GM03348 (cell line): ENCODE data around the gene MRPL9.
"Not testable (repeated sequence)": the region's sequence is repeated elsewhere in the genome, so short reads cannot be mapped to it uniquely, and the experiment has no call there.

Experiments
- DNase-seq: peaks from one replicate; pipeline ENCODE4 v3.0.0; 2012; ENCODE audit warnings: low spot score

Gene MRPL9

DNA sequence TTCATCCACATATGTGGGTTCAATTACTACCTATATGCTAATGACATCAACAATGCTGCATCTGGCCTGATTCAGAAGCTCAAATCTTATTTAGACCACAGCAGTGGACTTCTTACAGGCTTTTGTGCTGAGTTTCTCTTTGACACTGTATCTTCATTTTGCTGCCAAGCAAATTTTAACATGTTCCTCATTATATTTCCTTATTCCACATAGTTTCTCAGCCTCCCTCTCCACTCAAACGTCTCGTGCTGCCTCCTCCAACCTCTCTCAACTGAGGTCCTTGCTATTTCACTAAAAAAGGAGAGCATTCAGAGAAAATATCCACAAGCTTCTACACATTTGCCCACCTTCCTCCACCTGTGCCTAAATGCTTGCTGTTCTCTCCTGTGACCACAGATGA is 20.5 kb upstream of the MRPL9 start:
- no peak for DNase-seq

DNA sequence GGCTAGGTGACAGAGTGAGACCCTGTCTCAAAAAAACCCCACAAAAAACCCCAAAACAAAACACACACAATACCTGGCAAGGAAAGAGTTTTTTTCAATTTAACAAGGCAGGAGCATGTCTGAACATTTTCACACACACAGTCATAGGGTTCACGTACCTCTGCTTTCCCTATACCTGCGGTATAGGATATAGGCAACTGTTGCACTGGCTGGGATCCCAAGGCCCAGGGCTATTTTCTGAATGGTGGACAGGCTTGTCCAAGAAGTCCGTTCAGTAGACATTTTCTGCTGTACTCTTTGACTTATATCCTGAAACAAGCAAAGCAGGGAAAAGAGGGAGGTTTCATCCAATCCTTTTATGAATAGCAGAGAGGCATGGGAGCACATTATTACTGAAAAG is 19.4 kb upstream of the MRPL9 start:
- DNase-seq, result no peak

DNA sequence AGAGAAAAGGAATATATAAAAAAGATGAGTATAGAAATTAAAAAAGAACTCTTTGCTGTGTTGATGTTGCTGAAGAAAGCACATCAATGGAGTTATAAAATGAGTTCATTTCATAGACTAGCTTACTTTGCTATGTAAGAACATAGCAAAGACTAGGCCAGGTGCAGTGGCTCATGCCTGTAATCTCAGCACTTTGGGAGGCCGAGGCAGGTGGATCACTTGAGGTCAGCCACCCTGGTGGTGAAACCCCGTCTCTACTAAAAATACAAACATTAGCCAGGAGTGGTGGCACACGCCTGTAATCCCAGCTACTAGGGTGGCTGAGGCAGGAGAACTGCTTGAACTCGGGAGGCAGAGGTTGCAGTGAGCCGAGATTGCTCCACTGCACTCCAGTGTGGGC is 18.7 kb upstream of the MRPL9 start:
- not testable (repeated sequence) for DNase-seq

DNA sequence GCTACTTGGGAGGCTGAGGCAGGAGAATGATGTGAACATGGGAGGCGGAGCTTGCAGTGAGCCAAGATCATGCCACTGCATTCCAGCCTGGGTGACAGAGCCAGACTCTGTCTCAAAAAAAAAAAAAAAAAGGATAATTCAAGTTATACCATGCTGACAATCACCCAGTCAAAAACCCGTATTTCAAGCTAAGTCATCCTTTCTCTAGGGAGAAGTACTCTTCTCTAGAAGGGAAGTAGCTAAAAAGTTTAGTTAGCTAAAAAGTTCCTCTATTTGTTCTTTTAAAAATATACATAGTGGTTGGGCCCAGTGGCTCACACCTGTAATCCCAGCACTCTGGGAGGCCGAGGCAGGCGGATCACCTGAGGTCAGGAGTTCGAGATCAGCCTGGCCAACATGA is 17.4 kb upstream of the MRPL9 start:
- DNase-seq, result not testable (repeated sequence)

DNA sequence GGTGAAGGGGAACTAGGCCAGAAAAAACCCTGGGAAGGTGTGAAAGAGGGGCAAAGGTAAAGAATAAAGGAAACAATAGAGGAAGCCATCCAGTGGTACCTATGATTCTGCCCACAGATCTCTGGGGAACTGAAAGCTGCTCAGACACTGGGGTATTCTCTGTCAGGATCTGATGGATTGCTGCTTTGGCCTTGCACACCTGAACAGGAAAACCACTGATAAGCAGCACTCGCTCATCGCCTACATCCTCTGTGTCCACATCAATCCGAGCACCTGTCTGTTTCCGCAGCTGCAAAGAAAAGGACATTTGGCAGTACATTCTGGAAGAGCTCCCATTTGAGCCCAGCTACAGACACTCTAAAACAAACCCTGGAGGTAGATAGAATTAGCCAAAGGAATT is 16.6 kb upstream of the MRPL9 start:
- no peak for DNase-seq

DNA sequence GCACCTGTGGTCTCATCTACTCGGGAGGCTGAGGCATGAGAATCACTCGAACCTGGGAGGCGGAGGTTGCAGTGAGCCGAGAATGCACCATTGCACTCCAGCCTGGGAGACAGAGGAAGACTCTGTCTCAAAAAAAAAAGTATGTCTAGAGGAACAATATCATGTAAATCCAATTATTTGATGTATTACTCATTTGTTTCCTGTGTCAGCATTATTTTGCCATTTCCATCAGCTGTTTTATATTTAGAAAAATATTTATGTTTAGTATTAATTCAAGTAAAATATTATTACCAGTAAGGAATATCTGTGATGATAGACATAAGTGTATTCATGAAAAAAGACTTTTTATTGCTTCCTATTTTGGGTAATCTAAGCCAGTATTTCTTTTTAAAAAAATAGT is 14.0 kb upstream of the MRPL9 start:
- DNase-seq, result no peak

DNA sequence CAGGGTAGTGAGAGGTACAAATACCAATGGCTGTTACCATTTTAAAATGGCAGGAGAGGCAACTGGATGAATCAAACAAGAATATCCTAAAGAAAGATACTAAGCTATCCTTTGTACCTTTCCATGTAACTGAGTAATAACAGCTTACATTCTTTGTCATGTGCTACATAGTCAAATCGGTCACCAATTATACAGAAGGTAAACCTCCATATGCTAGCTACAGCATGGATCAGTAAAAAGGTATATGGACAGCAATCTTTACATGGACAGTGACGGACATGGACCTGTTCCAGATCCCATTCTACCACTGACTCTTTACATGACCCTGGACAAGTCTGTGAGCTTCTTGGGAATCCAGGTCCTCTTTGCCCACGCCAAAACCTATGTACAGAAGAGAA is 13.4 kb upstream of the MRPL9 start:
- DNase-seq, result no peak

DNA sequence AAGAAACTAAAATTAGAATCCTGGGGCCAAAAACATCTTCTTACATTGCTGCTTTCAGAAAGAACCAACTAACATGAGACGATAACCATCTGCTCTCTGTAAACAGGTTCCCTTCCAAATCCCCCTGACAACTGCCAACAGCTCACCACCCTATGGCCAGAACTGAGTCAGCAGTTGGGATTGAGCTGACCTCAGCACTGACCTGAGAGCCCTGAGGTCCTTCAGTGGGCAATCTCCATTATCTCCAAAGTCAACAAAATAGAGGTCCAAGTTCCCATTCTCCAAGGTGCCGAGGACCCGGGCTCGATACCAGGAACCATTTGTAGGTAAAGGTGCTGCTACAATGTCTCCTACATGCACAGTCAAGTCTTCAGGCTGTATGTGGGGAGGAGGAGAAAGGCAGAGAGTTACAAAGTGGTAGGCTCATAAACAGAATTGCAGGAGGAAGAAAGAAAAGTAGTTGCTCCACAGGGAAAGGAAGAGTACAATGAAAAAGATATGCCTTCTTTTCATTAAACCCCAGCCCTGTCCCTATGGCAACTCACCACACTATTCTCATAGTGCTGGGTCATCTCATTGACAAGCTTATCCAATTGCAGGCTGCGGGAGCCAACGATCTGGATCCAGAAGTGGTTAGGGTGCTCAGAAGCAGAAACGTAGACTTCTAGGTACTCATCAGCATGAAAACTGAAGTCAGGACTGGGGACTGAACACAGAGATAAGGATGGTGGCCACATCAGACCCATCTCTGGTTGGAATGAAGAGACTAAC is 12.8 kb upstream of the MRPL9 start:
- no peak for DNase-seq

DNA sequence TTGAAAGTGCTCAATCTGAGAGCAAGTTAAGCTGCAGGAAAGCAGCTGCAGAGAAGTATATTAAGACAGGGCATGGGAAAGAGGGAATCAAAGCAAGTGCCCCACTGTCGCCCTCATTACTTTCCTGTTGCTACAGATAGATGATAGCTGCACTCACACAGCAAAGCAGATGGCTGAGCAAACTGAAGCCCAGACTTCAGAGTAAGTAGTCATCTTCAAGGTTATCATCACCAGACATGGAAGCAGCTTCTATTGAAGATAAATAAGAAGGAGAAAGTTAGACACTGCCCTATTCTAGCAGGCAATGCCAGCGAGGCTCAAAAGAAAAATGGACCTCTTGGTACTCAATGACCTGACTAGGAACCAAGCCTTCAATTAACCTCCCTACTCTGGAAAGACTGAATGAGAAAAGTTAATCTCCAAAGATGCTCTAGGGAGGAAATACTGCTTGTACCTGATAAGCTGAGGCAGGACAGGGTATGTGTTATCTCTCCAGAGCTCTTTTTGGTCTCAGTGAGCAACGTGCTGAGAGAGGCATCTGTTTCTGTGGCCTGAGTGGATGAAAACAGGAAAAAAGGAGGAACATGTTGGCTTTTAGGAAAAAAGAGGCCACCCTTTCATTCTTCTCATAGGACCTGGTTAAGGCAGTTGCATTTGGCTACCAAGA is 11.1 kb upstream of the MRPL9 start:
- no peak for DNase-seq

DNA sequence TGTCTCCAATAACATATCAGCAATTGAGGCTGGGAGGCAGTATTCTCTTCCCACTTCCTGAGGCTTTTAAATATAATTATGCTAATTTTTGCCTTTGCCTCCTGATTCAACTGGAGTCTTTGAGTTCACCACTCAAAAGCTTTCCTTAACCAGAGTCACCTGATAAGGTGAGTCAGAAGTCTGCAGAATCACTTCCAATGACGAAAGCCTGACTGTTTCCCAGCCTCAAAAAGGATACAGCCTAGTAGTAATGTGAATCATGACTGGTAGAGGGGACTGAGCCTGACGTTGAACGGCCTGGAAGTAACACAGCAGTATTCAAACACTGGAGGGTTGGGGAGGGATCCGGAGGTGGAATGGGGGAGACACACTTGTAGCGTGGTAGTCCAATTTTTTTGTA is 10.4 kb upstream of the MRPL9 start:
- DNase-seq, result no peak

DNA sequence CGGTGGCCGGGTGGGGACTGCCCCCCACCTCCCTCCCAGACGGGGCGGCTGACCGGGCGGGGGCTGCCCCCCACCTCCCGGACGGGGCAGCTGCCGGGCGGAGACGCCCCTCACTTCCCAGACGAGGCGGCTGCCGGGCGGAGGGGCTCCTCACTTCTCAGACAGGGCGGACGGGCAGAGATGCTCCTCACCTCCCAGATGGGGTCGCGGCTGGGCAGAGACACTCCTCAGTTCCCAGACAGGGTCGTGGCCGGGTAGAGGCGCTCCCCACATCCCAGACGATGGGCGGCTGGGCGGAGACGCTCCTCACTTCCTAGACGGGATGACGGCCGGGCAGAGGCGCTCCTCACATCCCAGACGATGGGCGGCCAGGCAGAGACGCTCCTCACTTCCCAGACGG is 6.0 kb upstream of the MRPL9 start:
- DNase-seq, result not testable (repeated sequence)

DNA sequence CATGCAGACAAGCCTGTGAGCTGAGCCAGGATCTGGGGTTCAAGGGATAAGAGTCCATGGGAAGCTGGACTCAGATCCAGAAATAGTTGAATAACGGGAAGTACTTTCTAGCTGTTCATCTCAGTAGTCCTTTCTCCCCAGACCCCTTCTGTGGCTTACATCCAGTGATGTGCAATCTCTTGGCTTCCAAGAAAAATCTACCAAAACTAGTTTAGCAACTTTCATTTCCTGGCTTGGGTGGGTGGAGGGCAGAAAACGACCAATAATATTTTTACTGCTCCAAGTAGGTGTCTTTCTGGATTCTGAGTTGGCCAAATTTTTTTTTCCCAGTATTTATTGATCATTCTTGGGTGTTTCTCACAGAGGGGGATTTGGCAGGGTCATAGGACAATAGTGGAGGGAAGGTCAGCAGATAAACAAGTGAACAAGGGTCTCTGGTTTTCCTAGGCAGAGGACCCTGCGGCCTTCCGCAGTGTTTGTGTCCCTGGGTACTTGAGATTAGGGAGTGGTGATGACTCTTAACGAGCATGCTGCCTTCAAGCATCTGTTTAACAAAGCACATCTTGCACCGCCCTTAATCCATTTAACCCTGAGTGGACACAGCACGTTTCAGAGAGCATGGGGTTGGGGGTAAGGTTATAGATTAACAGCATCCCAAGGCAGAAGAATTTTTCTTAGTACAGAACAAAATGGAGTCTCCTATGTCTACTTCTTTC is 5.2 kb upstream of the MRPL9 start:
- not testable (repeated sequence) for DNase-seq

DNA sequence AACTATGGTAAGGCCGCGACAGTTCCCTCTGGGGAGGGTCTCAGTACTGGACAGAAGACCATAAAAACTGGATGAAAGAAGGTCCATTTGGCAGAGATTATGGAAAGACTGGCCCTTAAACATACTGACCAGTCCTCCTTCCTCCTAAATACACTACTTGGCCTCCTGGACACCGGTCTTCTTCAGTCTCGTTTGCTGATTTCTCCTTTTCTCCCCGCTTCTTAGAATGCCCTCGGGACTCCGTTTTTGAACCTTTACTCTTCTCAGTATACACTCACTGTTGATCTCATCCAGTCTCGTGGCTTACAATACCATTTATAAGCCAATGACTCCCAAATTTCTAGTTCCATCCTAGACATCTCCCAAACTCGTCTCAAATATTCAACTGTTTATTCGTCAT is 694 bp upstream of the MRPL9 start:
- DNase-seq, result peak; percentile 9

DNA sequence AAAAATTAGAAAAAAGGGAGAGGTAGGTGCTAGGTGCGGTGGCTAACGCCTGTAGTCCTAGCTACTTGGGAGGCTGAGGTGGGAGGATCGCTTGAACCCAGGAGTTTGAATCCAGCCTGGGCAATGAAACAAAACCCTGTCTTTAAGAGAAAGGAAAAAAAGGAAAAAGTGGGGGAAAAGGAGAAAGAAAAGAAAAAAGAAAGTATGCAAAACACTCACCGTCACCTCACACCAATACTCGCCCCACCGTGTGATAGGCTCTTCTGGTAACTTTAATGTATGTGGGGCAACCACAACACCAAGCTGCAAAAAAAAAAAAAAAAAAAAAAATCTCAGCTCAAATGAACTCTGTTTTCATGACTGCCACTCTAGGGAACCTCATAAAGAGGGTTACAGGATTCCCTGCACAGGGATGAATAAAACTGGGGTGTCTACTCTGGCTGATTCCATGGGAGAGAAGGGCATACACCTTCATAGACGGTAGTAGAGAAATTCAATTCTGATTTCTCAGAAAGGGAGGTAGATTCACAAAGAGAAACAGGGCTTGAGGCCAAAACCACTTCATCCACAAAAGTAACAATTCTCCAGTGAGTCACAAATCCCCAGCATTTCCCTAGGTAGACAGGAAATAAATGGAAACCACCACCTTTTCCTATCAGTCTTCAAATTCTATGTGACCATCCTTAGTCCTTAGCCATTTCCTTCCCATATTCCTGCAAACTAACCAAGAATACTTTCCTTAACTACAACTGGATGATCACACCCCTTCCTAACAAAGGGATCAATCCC is 2.5 kb downstream of the MRPL9 start:
- DNase-seq, result no peak

DNA sequence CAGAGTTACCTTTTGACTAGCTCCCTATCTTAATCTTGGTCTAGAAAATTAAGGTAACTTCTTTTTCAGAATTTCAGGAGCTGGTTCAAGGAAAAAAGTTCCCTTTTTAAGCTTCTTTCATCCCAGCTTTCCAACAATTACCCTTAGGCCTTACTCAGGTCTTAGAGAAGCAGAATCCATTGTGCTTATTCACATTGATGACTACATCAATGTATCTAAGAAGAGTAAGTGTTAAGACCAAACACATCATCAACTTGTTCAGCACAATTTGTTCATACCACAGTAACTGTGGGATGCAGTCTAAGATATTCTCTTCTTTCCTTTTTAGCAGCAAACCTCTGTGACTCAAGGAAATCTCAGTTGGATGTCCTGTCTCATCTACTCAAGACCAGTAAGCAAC is 4.1 kb downstream of the MRPL9 start:
- no peak for DNase-seq

DNA sequence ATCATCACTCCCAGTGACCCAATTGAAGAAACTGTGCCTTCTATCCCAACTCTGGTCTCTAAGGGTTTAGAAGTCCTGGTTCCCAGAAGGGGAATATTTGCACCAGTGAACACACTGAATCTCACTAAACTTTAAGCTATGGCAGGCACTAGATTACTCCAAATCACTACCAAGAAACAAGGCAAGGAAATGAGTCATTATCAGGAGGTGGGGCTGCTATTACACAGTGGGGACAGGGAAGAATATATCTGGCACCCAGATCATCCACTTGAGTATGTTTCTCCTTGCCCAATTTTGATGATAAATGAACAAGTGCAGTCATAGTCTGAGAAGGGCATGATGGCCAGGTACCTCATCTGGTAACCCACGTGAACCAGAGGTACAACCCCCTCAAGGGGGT is 7.0 kb downstream of the MRPL9 start:
- peak; percentile 49 for DNase-seq

DNA sequence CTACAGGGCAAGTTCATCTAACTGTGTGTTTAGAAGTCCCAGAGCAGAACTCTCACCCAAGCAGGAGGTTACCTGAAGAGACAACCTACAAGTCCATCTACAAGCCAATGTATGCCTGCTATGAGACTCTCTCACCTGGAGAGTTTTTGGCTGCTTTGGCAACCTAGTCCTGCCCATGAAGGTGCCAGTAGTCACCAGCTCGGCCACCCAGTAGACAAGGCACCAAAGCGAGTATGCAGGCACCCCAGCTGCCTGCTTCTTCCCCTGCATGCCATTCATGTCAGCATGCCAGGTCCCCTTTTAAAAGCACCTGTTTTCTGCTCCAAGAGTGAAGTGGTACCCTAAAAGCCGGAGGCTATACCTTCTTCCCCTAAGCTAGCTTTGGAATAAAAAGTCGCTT is 21.8 kb downstream of the MRPL9 start:
- DNase-seq, result no peak

DNA sequence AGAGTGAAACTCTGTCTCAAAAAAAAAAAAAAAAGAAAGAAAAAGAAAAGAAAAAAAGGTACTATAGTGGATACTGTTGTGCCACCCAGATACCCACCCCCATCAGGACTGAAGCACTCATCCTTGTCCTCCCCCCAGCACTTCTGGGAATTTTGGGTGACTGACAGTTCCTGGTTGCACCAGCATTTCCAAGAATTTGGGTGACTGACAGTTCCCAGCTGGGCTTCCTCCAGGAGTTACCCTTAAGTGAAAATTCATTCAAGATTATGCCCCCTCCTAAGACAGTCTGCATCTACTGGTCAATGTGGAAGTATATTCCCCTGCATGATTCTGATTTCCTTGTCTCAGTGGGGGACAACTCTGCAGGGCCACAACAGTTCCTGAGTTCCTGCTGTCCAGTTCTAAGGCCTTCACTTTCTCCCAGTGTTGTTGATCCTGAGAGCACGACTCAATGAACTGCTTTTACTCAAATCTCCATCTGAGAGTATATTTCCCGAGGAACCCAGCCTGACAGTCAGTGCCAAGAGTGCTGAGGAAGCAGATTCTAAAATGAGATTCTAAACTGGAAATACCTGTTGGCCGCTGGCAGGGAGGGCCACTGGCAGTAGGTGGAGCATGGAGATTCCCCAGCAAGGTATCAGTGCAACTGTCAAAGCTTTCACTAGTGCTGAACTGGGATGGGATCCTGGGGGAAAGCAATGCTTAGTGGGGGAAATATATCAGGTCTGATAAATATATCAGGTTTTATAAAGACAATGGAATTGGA is 23.5 kb downstream of the MRPL9 start:
- no peak for DNase-seq

DNA sequence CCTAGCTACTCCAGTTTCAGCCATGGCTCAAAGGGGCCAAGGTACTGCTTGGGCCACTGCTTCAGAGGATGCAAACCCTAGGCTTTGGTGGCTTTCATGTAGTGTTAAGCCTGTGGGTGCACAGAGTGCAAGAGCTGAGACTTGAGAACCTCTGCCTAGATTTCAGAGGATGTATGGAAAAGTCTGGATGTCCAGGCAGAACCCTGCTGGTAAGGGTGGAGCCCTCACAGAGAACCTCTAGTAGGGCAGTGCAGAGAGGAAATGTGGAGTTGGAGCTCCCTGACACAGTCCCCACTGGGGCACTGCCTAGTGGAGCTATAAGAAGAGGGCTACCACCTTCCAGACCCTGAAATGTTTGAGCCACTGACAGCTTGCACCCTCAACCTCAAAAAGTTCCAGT is 25.8 kb downstream of the MRPL9 start:
- no peak for DNase-seq

DNA sequence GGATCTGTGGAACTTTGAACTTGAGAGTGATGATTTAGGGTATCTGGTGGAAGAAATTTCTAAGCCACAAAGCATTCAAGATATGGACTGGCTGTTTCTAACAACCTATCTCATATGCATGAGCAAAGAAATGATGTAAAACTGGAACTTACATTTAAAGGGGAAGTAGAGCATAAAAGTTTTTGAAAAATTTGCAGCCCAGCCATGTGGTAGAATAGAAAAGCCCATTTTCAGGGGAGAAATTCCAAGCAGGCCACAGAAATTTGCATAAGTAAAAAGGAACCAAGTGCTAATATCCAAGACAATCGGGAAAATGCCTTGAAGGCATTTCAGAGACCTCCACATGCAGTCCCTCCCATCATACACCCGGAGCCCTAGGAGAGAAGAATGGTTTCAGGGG is 26.3 kb downstream of the MRPL9 start:
- DNase-seq, result no peak

DNA sequence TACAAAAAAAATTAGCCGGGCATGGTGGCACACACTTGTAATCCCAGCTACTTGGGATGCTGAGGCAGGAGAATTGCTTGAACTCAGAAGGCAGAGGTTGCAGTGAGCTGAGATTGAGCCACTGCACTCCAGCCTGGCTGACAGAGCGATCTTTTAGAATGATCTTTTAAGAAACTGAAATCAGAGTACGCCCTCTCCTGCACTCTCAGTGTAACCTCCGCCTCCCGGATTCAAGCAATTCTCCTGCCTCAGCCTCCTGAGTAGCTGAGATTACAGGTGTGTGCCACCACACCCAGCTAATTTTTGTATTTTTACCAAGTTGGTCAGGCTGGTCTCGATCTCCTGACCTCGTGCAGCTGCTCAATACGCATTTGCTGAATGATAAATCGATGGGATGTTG is 29.3 kb downstream of the MRPL9 start:
- not testable (repeated sequence) for DNase-seq

DNA sequence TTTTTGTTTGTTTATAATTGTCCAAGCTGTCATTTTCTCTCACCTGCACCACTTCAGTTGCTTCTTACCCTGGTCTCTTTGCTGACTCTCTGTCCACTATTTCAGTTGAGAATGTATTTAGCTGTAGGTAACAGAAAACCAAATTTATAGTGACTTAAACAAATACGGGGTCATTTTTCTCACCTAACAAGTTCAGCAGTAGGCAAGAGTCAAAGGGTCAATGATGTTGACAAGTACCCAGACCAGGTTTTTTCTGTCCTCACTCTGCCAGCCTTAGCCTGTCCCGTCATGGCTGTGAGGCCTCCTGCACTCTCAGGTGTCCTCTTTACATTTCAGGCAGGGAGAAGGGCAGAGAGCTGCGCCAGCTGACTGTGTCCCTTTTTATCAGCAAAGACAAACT is 30.2 kb downstream of the MRPL9 start:
- DNase-seq, result no peak
